Keratinocyte (primary cell): ENCODE measurements around the gene ENDOU.

Experiments used
- EZH2 ChIP-seq: IDR thresholded peaks from one replicate; pipeline ENCODE4 v1.6.1; 2012; ENCODE audit warnings: inconsistent platforms, mild to moderate bottlenecking, low read length, moderate library complexity
- TF ChIP-seq, protein P1 (sequence below), 3 experiments: IDR thresholded peaks in 1 of 3; conservative IDR thresholded peaks in 1 of 3; optimal IDR thresholded peaks in 1 of 3; 2 replicates in 2 of 3; 3 replicates in 1 of 3; pipeline versions ENCODE3 to v1.5.1; 2011; ENCODE audit warnings: low read length in 3 of 3, mild to moderate bottlenecking in 3 of 3, moderate library complexity in 2 of 3, control low read depth in 1 of 3, inconsistent platforms in 1 of 3; ENCODE audit not compliant: insufficient read depth in 2 of 3; ENCODE audit errors: extremely low read depth in 1 of 3

DNA sequence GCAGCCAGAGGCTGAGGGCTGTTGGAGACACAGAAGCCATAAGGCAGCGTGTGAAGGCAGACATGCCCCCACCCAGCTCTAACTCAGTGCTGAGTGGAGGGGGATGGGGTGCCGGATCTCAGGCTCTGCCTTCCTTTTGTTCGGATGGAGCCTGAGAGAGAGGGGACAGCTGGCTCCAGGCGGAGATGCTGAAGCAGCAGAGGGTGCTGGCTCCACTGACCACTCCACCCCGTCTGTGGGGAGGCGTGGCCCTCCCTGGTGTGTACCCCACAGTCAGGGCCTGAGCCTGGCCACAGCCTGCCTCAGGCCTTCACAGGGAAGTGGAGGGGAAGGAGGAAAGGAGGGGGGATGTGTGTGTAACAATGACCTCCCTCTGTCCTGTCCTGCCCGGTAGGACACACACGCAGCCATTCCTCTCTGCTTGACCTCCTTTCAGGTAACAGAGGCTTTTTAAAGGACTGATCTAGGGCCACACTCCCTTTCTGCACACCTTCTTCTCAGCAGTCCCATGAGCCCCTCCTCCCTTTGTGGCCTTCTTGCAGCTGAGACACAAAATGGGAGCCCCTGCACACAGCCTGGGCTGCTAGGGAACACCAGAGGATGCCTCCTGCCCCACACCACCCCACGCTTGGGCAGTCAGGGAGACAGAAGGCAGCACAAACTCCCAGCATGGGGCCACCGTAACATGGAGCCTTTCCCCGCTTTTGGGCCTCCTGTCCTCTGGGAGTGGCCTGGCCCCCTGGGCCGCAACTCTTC lies 9.6 kb upstream of the ENDOU start:
- TF ChIP-seq EZH2 = no peak
- TF ChIP-seq, protein P1, sequence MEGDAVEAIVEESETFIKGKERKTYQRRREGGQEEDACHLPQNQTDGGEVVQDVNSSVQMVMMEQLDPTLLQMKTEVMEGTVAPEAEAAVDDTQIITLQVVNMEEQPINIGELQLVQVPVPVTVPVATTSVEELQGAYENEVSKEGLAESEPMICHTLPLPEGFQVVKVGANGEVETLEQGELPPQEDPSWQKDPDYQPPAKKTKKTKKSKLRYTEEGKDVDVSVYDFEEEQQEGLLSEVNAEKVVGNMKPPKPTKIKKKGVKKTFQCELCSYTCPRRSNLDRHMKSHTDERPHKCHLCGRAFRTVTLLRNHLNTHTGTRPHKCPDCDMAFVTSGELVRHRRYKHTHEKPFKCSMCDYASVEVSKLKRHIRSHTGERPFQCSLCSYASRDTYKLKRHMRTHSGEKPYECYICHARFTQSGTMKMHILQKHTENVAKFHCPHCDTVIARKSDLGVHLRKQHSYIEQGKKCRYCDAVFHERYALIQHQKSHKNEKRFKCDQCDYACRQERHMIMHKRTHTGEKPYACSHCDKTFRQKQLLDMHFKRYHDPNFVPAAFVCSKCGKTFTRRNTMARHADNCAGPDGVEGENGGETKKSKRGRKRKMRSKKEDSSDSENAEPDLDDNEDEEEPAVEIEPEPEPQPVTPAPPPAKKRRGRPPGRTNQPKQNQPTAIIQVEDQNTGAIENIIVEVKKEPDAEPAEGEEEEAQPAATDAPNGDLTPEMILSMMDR (optimal IDR thresholded peaks at IDR 0.05 in 1 of 3, IDR thresholded peaks at IDR 0.05 in 1 of 3, conservative IDR thresholded peaks at IDR 0.05 in 1 of 3; ENCODE audit: extremely low read depth in 1 of 3, insufficient read depth in 2 of 3, low read length in 3 of 3) = no peak
